Gastroesophageal sphincter (tissue), 4 donors: Measurements from ENCODE around the gene GPX2. TPM values are rescaled to one million over a fixed set of nuclear protein-coding genes. Genes with fewer than 3 reads are reported as not detected.

ENCODE experiments used
- ATAC-seq: fragments of 150-250 bp; one replicate; pipeline ENCODE4 v1.9.1; 2016; ENCODE audit warnings: mild to moderate bottlenecking, moderate library complexity
- H3K27ac ChIP-seq, 4 donors: fragments of 200-600 bp; sonication (generic) in 3 of 4; 1 replicate in 3 of 4; 2 replicates in 1 of 4; pipeline ENCODE4 v1.5.1; 2016 to 2019
- H3K27me3 ChIP-seq: fragments of 200-600 bp; sonication (generic); one replicate; pipeline ENCODE4 v1.5.1; 2019
- H3K36me3 ChIP-seq, 2 donors: fragments of 200-600 bp; sonication (generic); one replicate each; pipeline ENCODE4 v1.5.1; 2019; ENCODE audit warnings: control low read depth in 1 of 2
- H3K4me1 ChIP-seq, 3 donors: fragments of 200-600 bp; sonication (generic); 1 replicate in 2 of 3; 2 replicates in 1 of 3; pipeline ENCODE4 v1.5.1; 2016 to 2019; ENCODE audit warnings: control low read depth in 2 of 3
- H3K4me3 ChIP-seq, 2 donors: fragments of 200-600 bp; sonication (generic); one replicate each; pipeline ENCODE4 v1.5.1; 2019; ENCODE audit warnings: mild to moderate bottlenecking in 1 of 2, moderate library complexity in 1 of 2
- H3K9me3 ChIP-seq, 3 donors: fragments of 200-600 bp; sonication (generic); one replicate each; pipeline ENCODE4 v1.5.1; 2017 to 2019; ENCODE audit warnings: control low read depth in 2 of 3
- EP300 ChIP-seq: sonication (generic); formaldehyde crosslinking; IDR thresholded peaks from one replicate; pipeline ENCODE4 v1.6.1; 2017; ENCODE audit warnings: antibody characterized with exemption, mild to moderate bottlenecking
- POLR2A ChIP-seq, 2 donors: fragments of 450-650 bp; IDR thresholded peaks; one replicate each; pipeline ENCODE4 v1.6.1; 2017; ENCODE audit warnings: antibody characterized with exemption in 2 of 2, mild to moderate bottlenecking in 2 of 2, moderate library complexity in 1 of 2
- POLR2AphosphoS5 ChIP-seq: sonication (generic); formaldehyde crosslinking; IDR thresholded peaks from one replicate; pipeline ENCODE4 v1.6.1; 2017; ENCODE audit warnings: antibody characterized with exemption
- WGBS, 2 donors: methylation state at CpG; one replicate each; pipeline ENCODE4 v1.1.5; 2018; ENCODE audit warnings: low coverage in 1 of 2; 5-methylcytosine and 5-hydroxymethylcytosine counted together
- total RNA-seq, 4 donors: library from RNA; depleted of rRNA; stranded (reverse); fragments of >200 nt; gene quantifications; one replicate each; pipeline ENCODE4 v1.1.0, GENCODE V29; 2016
- TF ChIP-seq, protein P1 (sequence below), 4 experiments: fragments of 200-600 bp in 2 of 4; fragments of 450-650 bp in 2 of 4; sonication (generic) in 1 of 4; IDR thresholded peaks; one replicate each; pipeline ENCODE4 v1.5.1; 2017 to 2019; ENCODE audit warnings: antibody characterized with exemption in 4 of 4, mild to moderate bottlenecking in 2 of 4, moderate library complexity in 2 of 4

GPX2 gene
- total RNA-seq: 10 to 100 TPM in 1 of 4 donors, 1 to 10 TPM in 1, under 1 TPM in 1, not detected in 1; 0.93 to 10.6 (median 1.4) TPM

DNA sequence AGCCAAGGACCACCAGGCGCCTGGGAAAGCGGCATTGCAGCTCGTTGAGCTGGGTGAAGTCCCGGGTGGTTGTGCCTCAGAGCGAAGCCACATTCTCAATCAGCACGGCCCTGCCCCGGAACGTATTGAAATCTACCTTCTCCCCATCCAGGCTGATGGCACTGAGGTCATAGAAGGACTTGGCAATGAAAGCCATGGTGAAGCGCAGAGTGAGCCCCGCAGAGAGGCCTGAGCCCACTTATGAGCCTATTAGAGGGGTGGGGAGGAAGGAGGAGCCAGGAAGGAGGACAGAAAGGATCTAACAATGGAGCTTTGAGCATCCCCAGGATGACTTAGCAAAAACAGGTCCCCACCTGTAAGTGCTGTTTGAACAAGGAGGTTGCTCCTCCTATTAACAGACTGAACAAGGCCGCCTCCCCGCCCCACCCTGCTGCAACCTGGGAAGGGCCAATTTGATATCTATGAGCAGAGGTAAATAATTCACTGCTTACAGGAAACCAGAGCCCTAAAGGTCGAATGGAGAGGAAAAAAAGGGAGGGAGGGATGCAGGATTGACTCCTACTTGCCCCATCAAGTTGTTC is at the start of gene GPX2:
Gene GPX2, minus strand, starts transcription at position 215 of the 581 bp plus-strand sequence. Its CDS starts 19 bp downstream, at position 196.
- TF ChIP-seq POLR2AphosphoS5: no peak
- no peak for TF ChIP-seq EP300
- no peak for TF ChIP-seq POLR2A (IDR thresholded peaks at IDR 0.05)
- TF ChIP-seq, protein P1, sequence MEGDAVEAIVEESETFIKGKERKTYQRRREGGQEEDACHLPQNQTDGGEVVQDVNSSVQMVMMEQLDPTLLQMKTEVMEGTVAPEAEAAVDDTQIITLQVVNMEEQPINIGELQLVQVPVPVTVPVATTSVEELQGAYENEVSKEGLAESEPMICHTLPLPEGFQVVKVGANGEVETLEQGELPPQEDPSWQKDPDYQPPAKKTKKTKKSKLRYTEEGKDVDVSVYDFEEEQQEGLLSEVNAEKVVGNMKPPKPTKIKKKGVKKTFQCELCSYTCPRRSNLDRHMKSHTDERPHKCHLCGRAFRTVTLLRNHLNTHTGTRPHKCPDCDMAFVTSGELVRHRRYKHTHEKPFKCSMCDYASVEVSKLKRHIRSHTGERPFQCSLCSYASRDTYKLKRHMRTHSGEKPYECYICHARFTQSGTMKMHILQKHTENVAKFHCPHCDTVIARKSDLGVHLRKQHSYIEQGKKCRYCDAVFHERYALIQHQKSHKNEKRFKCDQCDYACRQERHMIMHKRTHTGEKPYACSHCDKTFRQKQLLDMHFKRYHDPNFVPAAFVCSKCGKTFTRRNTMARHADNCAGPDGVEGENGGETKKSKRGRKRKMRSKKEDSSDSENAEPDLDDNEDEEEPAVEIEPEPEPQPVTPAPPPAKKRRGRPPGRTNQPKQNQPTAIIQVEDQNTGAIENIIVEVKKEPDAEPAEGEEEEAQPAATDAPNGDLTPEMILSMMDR (IDR thresholded peaks at IDR 0.05): no peak
- peaks cover 0 to under 1% (median 0%) of the 10 kb centered on the region in 3 donors for H3K4me1 ChIP-seq
- WGBS, 2 donors: 70 to 72% methylated on average over 3 of the region's 13 CpGs
- H3K36me3 ChIP-seq: peaks cover 0 to 80% of the 10 kb centered on the region in 2 donors
- H3K9me3 ChIP-seq: no peaks in the 10 kb centered on the region
- H3K27me3 ChIP-seq: no peaks in the 10 kb centered on the region
- no peak within 1 kb of the TSS for H3K4me3 ChIP-seq
- H3K27ac ChIP-seq: no peak within 1 kb of the TSS
- ATAC-seq: no peak

DNA sequence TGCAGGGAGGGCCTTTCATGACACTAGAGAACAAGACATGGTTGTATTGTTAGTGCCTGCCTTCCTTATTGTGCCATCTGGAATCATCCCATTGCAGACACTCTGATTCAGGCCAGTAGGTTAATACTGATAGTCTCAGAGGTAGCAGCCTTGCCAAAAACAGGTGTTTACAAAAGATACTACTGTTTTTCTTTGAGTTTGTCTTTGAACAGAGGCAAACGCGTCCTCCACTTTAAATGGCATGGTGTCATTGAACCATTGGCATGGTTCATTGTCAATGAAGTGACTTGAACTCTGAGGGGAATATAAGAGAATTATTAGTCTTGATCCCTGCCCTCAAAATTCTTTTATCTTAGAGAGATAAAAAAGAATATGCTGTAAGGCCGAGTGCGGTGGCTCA is 48.4 kb upstream of the GPX2 start:
- H3K9me3 ChIP-seq: no peaks in the 10 kb centered on the region
- no peak overlapping the region for H3K27ac ChIP-seq
- peaks cover 0 to 24% (median 10%) of the 10 kb centered on the region in 3 donors for H3K4me1 ChIP-seq
- ATAC-seq: no peak
- H3K36me3 ChIP-seq: no peaks in the 10 kb centered on the region
- H3K4me3 ChIP-seq: no peak overlapping the region
- TF ChIP-seq EP300: no peak
- no peak for TF ChIP-seq POLR2AphosphoS5
- TF ChIP-seq POLR2A (IDR thresholded peaks at IDR 0.05): no peak
- TF ChIP-seq, protein P1 (IDR thresholded peaks at IDR 0.05): no peak
- no peaks in the 10 kb centered on the region for H3K27me3 ChIP-seq
- 96 to 100% methylated on average over 2 to 4 of the region's 4 CpGs for WGBS, 2 donors

DNA sequence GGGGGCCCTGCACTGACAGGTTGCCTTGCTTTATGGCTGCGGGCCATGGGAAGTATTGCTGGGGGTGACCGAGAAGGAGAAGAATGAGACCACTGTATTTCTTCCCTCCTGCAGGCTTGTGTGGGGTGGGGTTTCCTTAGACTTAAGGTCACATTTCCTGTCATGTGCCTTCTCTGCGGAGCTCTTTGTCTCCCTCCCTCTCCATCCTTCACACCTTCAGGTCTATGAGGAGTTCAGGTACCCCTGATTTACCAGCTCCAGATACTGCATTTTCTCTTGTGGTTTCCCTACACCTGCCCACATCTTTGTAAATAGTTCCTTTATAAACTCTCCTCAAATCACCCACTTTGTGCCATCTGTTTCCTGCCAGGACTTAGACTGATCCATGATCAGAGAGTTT is 47.8 kb upstream of the GPX2 start:
- H3K4me3 ChIP-seq: no peak overlapping the region

DNA sequence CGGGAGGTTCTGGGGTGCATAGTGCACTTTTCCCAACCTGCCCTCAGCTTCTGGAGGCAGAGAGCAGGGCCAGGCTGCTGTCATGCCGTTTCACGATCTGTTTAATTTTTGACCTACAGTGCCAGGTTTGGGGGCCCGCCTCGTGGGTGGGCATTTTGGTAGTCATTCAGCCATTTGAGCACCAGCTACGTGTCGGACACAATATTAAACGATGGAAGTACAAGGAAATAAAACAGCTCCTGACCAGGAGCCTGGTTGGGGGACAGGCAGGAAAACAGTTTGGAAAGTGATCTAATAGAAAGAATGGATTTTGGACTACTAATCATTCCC is 44.9 kb upstream of the GPX2 start:
- peaks cover 0 to 35% (median 10%) of the 10 kb centered on the region in 3 donors for H3K4me1 ChIP-seq
- ATAC-seq: no peak
- H3K4me3 ChIP-seq: peak overlapping the region; percentile 64 to 81
- H3K27ac ChIP-seq: peak overlapping the region; percentile 51 to 90 (median 88)
- 0% methylated on average over 3 to 5 of the region's 8 CpGs for WGBS, 2 donors
- TF ChIP-seq EP300 (no peak), POLR2AphosphoS5 (no peak), POLR2A (IDR thresholded peaks at IDR 0.05) (no peak)
- TF ChIP-seq, protein P1 (IDR thresholded peaks at IDR 0.05): no peak
- no peaks in the 10 kb centered on the region for H3K9me3 ChIP-seq
- H3K27me3 ChIP-seq: no peaks in the 10 kb centered on the region
- no peaks in the 10 kb centered on the region for H3K36me3 ChIP-seq

More for the DNA sequence above, 47.8 kb upstream of the GPX2 start:
- no peak overlapping the region for H3K27ac ChIP-seq
- TF ChIP-seq POLR2A (IDR thresholded peaks at IDR 0.05) (no peak), POLR2AphosphoS5 (no peak), EP300 (no peak)
- TF ChIP-seq, protein P1 (IDR thresholded peaks at IDR 0.05): no peak
- H3K4me1 ChIP-seq: peaks cover 0 to 25% (median 10%) of the 10 kb centered on the region in 3 donors
- no peaks in the 10 kb centered on the region for H3K9me3 ChIP-seq
- no peaks in the 10 kb centered on the region for H3K27me3 ChIP-seq
- 50 to 60% methylated on average over 1 of the region's 3 CpGs for WGBS, 2 donors
- H3K36me3 ChIP-seq: no peaks in the 10 kb centered on the region
- no peak for ATAC-seq
